AG04450 (cell line): ENCODE results near the gene TRPC4AP. TPM values are rescaled to one million over a fixed set of nuclear protein-coding genes. Genes with fewer than 3 reads are reported as not detected.

ENCODE experiments used
- CTCF ChIA-PET: fragments of 300-600, 350-600 bp; formaldehyde crosslinking; extraction: SDS; loops from one replicate; lab custom pipeline; 2022; ENCODE audit warnings: antibody characterized with exemption, inconsistent platforms; lab: Charles Lee
- POLR2A ChIA-PET: fragments of 350-600 bp; formaldehyde crosslinking; extraction: SDS; loops from one replicate; lab custom pipeline; 2021; ENCODE audit warnings: antibody characterized with exemption, inconsistent platforms; lab: Yijun Ruan, JAX
- DNase-seq: peaks from one replicate; pipeline ENCODE4 v3.0.0-alpha.2; 2011; ENCODE audit warnings: low read depth, low spot score
- H3K27ac ChIP-seq: one replicate; pipeline ENCODE4 v1.5.1; 2012; ENCODE audit warnings: low read depth, low read length, control low read depth
- H3K27me3 ChIP-seq: one replicate; pipeline ENCODE4 v1.6.0; 2012; ENCODE audit warnings: low read length; ENCODE audit not compliant: control insufficient read depth, insufficient read depth
- H3K4me3 ChIP-seq: 2 replicates; pipeline ENCODE4 v1.5.1; 2011; ENCODE audit warnings: mild to moderate bottlenecking, low read depth, low read length, control low read depth
- H3K9me3 ChIP-seq: 2 replicates; pipeline ENCODE4 v1.5.1; 2012; ENCODE audit warnings: low read length; ENCODE audit not compliant: control insufficient read depth, insufficient read depth
- CTCF ChIP-seq: IDR thresholded peaks from 2 replicates; pipeline ENCODE4 v1.5.1; 2011; ENCODE audit warnings: low read depth, low read length, control low read depth, inconsistent platforms
- polyA plus RNA-seq: library from polyadenylated mRNA; depleted of rRNA; stranded (reverse); fragments of >200 nt; gene quantifications from 2 replicates; pipeline ENCODE4 v1.2.3, GENCODE V29; 2011

The TRPC4AP gene
- polyA plus RNA-seq, 1 experiment, result 85.4 TPM

GRCh38 chr20:34974246-34974645 lies 118.4 kb downstream of the TRPC4AP start:
- H3K27me3 ChIP-seq, result peaks cover 16% of the 10 kb centered on the region
- TF ChIP-seq CTCF, result no peak
- no peak overlapping the region for H3K27ac ChIP-seq
- POLR2A ChIA-PET, result no interaction called here
- CTCF ChIA-PET, result interaction anchor here (0.8 to 1.4 kb wide), 2 partner anchors 18 to 100 kb away, joined by 6 to 9 read pairs; no protein-coding TSS in a partner anchor
- DNase-seq, result no peak
- no peaks in the 10 kb centered on the region for H3K9me3 ChIP-seq
- no peak overlapping the region for H3K4me3 ChIP-seq

GRCh38 chr20:34971561-34972235 lies 120.9 kb downstream of the TRPC4AP start:
- peaks cover 16% of the 10 kb centered on the region for H3K27me3 ChIP-seq
- CTCF ChIA-PET, result interaction anchor here (0.6 to 1.5 kb wide), 3 partner anchors 15 to 715 kb away, joined by 3 to 6 read pairs (median 3); no protein-coding TSS in a partner anchor
- no peak for DNase-seq
- H3K4me3 ChIP-seq, result no peak overlapping the region
- POLR2A ChIA-PET, result no interaction called here
- H3K9me3 ChIP-seq, result no peaks in the 10 kb centered on the region
- TF ChIP-seq CTCF, result no peak
- no peak overlapping the region for H3K27ac ChIP-seq

GRCh38 chr20:34970846-34971560 lies 121.6 kb downstream of the TRPC4AP start:
- Histone ChIP-seq H3K27me3 (peaks cover 16% of the 10 kb centered on the region), H3K27ac (no peak overlapping the region), H3K4me3 (no peak overlapping the region), H3K9me3 (no peaks in the 10 kb centered on the region)
- ChIA-PET CTCF (interaction anchor here (0.6 to 1.5 kb wide), 3 partner anchors 16 to 714 kb away, joined by 3 to 6 read pairs (median 3); no protein-coding TSS in a partner anchor), POLR2A (no interaction called here)
- no peak for TF ChIP-seq CTCF
- no peak for DNase-seq

GRCh38 chr20:34970193-34970840 lies 122.3 kb downstream of the TRPC4AP start:
- POLR2A ChIA-PET, result no interaction called here
- no peak overlapping the region for H3K4me3 ChIP-seq
- CTCF ChIA-PET, result no interaction called here
- H3K9me3 ChIP-seq, result no peaks in the 10 kb centered on the region
- H3K27me3 ChIP-seq, result peaks cover 16% of the 10 kb centered on the region
- TF ChIP-seq CTCF, result no peak
- no peak overlapping the region for H3K27ac ChIP-seq
- DNase-seq, result no peak
